GM18873 (cell line): Measurements from ENCODE around the gene DDX39B.
"Not testable (repeated sequence)": the region's sequence is repeated elsewhere in the genome, so short reads cannot be mapped to it uniquely, and the experiment has no call there.

Experiments
- ATAC-seq: cut with Tn5 transposase; IDR thresholded peaks from one replicate; pipeline ENCODE4 v1.9.1; 2021; ENCODE audit warnings: mild to moderate bottlenecking, moderate library complexity, moderate number of reproducible peaks; ENCODE audit not compliant: unreplicated experiment, low FRiP score

DDX39B gene

DNA sequence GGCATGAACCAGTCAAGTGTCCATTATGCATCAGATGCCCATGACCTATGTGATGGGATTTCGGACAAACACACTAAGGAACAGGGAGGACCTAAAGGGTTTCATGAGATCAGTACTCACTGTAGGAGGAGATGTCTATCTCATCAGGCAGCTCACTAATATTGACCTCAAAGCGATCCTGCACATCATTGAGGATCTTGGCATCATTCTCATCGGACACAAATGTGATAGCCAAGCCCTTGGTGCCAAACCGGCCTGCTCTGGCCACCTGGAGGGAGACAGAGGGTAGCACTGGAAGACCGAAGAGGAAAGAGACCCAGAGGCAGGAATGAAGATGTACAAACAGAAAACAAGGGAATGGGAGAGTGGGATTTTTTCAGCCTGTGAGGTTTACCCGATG, 11.1 kb downstream of the DDX39B start:
- ATAC-seq = no peak

GRCh38 chr6:31529329-31530150, 12.3 kb downstream of the DDX39B start:
- ATAC-seq = no peak

GRCh38 chr6:31528821-31529328, 12.9 kb downstream of the DDX39B start, which contains the start of gene MCCD1:
Gene MCCD1, plus strand, starts transcription at chr6:31528962. Its CDS starts 53 bp downstream, at chr6:31529015.
- ATAC-seq = no peak

GRCh38 chr6:31528307-31528777, 13.5 kb downstream of the DDX39B start:
- no peak for ATAC-seq

DNA sequence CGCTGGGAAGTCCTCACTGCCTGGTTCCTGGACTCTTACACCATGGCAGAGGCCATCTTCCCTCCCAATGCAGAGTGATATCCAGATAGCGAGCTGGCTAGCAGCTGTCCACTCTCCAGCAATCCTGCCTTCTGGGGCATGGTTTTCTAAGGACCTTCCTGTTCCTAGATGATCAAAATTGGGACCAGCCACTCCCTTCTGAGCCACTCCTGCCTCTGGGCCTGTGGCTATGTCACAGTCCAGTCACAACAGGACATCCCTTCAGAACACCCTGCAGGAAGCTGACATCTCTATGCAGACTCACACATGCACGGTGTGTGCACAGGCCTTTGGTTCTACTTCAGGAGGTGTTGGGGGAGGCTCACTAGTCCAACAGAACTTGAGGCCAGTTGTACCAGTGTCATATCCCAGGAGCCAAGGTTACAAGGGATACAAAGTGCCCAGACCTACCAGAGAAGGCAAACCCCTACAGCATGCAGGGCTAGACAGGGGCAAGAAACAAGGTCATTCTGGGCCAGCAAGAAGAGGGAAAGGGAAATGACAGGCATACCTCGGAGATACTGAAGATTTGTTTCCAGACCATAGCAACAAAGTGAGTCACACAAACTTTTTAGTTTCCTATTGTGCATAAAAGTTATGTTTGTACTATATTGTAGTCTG, 15.7 kb downstream of the DDX39B start:
- no peak for ATAC-seq

- no peak for ATAC-seq
Observed at GRCh38 chr6:31525553-31525931, 16.3 kb downstream of the DDX39B start.

DNA sequence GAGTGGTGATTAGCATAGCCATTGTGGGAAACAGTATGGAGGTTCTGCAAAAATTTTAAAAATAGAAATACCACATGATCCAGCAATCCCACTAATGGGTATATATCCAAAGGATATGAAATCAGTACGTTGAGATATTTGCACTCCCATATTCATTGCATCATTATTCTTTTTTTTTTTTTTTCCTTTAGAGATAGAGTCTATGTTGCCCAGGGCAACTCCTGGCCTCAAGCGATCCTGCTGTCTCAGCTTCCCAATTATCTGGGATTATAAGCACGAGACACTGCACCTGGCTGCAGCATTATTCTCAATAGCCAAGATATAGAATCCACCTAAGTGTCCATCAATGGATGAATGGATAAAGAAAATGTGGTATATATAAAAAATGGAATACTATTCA, 20.0 kb downstream of the DDX39B start:
- no peak for ATAC-seq

GRCh38 chr6:31513456-31514165, 28.2 kb downstream of the DDX39B start:
- no peak for ATAC-seq

DNA sequence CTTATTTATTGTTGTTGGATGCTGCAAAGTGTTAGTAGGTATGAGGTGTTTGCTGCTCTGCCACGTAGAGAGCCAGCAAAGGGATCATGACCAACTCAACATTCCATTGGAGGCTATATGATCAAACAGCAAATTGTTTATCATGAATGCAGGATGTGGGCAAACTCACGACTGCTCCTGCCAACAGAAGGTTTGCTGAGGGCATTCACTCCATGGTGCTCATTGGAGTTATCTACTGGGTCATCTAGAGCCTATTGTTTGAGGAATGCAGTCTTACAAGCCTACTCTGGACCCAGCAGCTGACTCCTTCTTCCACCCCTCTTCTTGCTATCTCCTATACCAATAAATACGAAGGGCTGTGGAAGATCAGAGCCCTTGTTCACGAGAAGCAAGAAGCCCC, 31.8 kb downstream of the DDX39B start:
- ATAC-seq = no peak

DNA sequence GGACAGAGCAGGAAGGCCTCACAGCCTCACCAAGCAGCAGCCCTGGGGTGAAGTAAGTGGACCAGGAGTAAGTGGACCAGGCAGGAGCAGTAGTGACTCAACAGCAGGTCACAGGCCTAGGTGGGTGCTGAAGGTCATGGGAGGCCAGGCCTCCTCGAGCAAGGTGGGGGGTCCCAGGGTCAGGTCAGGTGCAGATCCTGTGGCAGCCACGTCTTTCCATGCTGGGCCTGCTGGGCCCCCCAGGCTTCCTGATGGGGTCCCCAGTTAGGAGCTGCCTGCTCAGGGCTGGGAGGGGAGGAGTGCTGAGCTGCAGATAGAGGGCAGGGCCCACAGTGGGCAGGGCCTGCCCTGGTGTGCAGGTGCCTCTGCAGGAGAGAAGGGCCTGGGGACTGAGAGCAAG, 32.8 kb downstream of the DDX39B start:
- ATAC-seq = not testable (repeated sequence)

DNA sequence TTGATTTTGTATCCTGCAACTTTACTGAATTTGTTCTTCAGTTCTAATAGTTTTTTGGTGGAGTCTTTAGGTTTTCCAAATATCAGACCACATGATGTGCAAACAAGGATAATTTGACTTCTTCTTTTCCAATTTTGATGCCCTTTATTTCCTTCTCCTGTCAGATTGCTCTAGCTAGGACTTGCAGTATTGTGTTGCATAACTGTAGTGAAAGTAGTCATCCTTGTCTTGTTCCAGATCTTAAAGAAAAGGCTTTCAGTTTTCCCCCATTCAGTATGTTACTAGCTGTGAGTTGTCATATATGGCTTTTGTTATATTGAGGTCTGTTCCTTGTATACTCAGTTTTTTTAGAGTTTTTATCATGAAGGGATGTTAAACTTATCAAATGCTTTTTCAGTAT, 39.2 kb downstream of the DDX39B start:
- ATAC-seq = no peak

GRCh38 chr6:31499648-31500047, 42.2 kb downstream of the DDX39B start:
- not testable (repeated sequence) for ATAC-seq

GRCh38 chr6:31498748-31499147, 43.1 kb downstream of the DDX39B start:
- no peak for ATAC-seq

GRCh38 chr6:31497531-31498476, 44.0 kb downstream of the DDX39B start, which contains the start of gene MICB:
Gene MICB, plus strand, starts transcription at chr6:31498145. Its CDS starts 49 bp downstream, at chr6:31498194.
- peak; percentile 46 for ATAC-seq

DNA sequence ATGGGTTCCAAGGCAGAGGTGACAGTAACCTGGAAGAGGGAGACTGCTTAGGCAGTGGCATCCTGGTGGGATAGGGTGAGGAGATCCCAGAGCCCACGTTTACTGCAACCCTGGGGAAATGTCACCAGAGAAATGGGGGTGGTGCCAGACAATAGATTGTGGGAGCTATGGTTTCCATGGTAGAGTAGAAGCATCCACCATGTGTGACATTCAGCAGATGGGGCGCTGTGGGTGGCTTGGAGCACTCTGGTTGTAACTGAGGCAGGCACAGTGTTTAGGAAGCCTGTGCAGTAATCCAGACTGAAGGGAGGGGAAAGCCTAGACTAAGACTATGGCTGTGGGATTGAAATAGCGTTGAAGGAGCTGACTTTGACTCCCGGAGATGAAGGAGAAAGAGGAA, 45.0 kb downstream of the DDX39B start:
- ATAC-seq = not testable (repeated sequence)

DNA sequence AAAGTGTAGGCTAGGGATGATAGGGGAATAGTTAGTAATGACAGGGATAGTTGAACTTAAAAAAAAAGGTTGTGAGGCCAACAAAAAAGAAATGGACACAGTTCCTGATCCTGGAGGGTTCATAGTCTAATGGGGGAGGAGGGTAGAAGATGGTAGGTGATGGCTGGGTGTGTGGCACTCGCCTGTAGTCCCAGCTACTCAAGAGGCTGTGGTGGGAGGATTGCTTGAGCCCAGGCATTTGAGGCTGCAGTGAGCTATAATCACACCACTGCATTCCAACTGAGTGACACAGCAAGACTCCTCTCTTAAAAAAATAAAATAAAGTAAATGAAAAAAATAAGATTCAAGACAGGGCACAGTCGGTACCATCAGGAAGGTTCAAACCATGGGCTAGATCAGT, 46.2 kb downstream of the DDX39B start:
- no peak for ATAC-seq

DNA sequence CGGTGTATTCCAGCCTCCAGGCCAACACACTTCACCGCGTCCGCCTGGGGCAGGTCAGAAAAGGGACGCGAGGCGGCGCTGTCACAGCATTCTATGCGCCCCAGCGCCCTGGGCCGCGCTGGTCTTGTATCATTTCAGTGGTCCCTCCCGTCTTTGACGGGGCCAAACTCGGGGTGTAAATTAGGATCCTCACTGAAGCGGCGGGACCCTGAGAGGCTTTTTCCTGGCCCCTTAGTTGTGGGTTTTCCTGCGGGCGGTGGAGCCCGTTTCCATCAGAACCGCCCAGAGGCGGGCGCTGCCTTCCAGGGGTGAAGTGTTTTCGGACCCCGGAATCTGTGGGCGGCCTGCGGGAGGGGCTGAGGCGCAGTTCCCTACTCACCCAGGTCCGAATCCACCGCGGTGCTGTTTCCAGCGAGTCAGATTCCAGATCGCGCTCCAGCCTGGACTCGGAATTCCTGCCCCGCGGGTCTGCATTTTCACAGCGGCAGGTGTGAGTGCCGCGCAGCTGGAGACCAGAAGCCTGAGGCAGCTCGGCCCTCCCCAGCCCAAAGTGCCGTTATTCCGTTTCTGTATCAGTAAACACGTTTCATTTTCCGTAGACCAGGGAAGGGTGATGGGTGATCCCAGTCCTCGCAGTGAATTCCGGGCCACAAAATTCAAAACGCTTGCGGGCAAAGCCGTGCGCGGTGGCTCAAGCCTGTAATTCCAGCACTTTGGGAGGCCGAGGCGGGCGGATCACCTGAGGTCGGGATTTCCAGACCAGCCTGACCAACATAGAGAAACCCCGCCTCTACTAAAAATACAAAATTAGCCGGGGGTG, 47.7 kb downstream of the DDX39B start:
- no peak for ATAC-seq

DNA sequence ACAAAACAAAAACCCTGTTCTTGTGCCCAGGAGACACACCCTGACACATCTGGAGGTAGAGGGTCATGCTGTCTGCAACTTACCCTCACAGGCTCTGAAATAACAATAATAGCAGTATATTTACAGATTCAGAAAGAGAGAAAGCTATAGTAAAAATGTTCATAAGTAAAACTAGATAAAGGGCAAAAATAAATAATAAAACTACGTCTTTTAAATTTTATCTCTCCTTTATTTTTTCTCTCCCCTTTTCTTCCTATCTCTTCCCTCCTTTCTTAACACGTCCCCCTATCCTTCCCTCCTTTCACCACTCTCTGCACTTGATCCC, 48.3 kb downstream of the DDX39B start:
- ATAC-seq = not testable (repeated sequence)
